Fibroblast of gingiva (primary cell): ENCODE results near the gene CUEDC1.
"Not testable (repeated sequence)": the region's sequence is repeated elsewhere in the genome, so short reads cannot be mapped to it uniquely, and the experiment has no call there.

Experiments
- DNase-seq: peaks from one replicate; pipeline ENCODE4 v3.0.0-alpha.2; 2011; ENCODE audit warnings: low read depth

CUEDC1 gene

DNA sequence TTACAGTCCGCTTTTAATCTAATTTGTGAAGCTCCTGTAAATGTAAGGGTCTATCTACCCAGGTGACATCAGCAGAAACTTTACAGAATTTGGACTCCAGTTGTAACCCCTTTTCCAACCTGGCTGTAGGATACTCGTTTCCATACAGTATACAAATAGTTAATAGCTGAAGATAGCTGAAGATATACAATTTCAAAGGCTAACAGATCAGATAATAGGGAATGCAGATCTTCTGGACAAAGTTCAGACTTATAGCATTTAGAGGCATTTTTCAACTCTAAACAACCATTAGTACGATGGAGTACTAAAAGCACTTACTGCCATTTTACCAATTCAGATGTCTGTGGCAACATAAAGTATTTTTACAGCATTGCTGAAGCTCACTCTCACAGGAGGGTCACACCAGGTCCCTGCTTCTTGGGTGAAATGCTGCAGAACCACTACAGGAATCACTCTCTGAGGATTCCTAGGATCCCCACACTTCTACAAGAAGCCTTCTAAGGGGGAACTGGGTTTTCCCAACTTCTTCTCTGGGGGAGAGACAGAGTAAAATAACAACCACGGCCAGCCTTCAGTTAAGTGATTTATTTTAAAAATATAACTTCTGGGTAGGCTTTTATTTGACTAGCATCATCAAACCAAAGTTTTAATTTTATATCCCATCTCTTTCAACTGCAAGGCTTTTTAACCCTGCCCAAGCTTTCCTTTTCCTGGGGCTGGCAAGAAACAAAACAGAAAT is 29.9 kb upstream of the CUEDC1 start:
- peak; percentile 28 for DNase-seq

- DNase-seq, result peak; percentile 93
Observed at GRCh38 chr17:57984261-57984890, 29.2 kb upstream of the CUEDC1 start.

- DNase-seq, result no peak
Observed at GRCh38 chr17:57983446-57983845, 28.2 kb upstream of the CUEDC1 start.

- DNase-seq, result no peak
Observed at GRCh38 chr17:57982452-57983170, 27.4 kb upstream of the CUEDC1 start.

DNA sequence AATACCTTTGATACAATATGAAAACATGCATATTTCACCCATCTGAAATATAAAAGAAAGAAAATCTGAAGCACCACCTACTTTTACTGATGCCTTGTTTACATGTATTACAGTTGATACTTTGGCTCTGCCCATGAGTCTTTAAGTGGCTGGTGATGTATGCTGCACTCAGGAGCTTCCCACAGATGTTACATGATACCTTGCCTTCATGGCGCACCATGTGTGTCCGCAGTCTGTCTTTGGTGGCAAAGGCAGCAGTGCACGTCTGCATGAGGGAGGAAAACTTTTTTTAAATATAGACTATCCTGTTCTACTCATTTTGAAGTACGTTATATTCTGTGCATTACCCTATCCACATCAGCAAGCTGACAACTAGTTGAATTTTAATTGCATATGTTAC is 25.3 kb upstream of the CUEDC1 start:
- DNase-seq, result no peak

DNA sequence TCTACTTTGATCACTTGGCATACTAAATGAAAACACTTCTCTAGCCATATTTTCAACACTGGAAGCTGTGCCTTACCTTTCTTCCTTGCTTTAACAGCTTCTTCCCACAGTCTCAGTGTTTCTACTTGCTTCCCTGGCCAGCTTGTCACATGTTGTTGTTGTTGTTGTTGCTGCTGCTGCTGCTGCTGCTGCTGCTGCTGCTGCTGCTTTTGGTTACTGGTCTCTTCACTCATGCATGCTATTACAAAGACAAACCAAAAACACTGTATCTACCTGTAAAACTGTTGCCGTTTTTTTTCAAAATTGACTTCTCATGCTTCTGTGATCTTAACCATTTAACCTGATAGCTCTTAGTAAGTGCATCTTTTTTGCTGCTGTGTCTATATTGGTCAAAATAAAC is 23.9 kb upstream of the CUEDC1 start:
- no peak for DNase-seq

- DNase-seq, result no peak
Observed at GRCh38 chr17:57976594-57976993, 21.4 kb upstream of the CUEDC1 start.

DNA sequence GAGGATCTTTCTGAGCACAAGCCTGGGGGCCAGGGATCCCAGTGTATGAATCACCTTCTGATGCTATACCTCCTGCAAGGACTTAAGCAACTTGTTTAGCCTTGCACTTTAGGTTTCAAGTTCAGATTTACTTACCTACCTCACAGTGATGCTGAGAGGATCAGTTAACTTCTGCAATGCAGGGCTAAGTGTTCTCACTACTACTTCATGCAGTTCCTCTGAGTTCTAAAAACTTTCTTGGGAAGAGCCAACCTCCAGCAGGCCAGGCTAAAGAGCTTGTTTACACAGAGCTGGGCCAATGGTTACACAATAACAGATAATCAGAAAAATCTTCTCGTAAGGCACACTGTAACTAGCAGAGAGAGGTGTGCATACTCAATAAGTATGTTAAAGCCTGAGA is 19.8 kb upstream of the CUEDC1 start:
- peak; percentile 82 for DNase-seq

GRCh38 chr17:57974053-57974824 is 19.0 kb upstream of the CUEDC1 start:
- not testable (repeated sequence) for DNase-seq

DNA sequence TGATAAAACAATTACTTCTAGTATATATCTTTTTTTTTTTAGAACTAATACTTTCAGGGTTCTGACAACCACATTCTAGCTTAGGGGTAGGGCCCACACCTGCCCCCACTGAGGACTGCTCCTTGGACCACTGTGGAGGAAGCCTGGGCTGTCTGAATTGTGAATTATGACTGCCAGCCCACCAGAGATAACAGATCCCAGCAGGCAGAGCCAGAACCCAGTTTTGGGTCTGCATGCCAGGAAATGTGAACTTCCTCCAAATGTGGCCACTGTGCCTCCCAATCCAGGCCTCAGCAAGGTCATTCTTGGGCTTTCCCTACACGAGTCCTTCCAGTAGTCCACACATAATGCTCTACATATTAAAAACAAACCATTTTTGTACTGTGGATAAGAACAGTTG is 16.9 kb upstream of the CUEDC1 start:
- no peak for DNase-seq

GRCh38 chr17:57971572-57971971 is 16.4 kb upstream of the CUEDC1 start:
- no peak for DNase-seq

DNA sequence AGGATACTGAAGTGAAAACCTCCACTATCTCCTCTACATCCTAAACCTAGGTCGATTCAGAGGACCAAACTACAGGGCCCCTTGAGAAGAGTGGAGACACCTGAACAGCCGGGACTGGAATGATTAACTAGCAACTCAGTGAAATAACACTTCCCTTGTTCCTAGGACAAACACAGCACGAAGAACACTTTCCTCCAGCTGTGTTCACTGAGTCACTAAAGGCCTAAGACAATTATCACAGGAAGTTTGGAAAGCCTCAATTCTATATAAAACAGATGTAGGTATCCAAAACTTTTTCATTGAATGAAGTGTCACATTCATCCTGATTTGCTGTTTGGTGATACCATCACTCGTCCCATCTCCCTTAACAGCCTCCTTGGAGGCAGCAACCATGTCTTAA is 15.5 kb upstream of the CUEDC1 start:
- peak; percentile 70 for DNase-seq

DNA sequence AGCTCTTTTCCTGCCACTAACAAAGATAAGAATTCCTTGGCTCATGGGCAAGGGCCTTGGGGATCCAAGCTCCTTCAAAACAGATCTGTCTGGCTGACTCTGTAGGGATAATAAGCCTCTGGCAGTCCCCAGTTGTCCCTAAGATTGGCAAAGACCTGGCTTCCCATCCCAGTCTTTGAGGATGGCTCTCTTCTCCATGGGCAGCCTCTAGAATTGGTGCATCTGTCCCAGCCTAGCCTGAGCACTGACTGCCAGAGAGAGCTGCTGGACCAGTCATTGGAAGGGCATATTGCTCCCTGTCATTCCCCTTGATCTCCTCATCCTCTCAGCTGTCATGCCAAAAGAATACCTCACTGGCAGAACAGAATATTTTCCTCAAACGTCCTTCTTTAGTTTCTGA is 13.2 kb upstream of the CUEDC1 start:
- DNase-seq, result no peak

DNA sequence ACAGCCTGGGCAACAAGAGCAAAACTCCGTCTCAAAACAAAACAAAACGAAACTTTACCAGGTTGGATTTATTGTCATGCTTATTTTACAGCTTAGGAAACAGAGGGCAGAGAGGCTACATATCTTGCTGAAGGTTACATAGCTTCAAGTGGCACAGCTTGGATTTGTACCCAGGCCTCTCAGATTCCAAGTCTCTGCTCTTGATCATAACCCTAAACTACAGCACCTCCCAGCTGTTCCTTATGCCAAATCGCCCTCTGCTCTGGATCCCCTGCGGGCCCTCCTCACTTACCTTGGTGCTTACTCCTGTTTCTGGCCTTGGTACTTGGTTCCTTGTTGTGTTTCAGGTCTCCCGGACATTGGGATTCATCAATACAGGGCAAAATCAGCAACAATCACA is 11.7 kb upstream of the CUEDC1 start:
- no peak for DNase-seq

DNA sequence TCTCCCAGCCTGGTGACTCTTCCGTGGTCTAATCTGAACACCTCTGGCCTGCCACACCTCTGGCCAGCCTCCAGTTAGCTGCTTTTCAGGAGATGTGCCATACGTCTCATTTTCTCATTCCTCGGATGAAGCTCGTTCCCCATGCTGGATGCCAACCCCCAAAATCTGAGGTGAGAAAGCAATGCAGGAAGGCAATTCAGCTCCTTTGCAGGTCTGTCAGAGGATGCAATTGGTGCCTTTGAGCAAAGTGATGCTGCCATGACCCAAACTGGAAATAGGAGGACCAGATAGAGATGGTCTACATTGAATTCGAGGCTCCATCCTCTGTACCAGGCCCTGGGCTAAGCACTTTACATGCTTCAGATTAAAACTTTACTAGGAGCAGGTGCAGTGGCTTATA is 11.0 kb upstream of the CUEDC1 start:
- no peak for DNase-seq

DNA sequence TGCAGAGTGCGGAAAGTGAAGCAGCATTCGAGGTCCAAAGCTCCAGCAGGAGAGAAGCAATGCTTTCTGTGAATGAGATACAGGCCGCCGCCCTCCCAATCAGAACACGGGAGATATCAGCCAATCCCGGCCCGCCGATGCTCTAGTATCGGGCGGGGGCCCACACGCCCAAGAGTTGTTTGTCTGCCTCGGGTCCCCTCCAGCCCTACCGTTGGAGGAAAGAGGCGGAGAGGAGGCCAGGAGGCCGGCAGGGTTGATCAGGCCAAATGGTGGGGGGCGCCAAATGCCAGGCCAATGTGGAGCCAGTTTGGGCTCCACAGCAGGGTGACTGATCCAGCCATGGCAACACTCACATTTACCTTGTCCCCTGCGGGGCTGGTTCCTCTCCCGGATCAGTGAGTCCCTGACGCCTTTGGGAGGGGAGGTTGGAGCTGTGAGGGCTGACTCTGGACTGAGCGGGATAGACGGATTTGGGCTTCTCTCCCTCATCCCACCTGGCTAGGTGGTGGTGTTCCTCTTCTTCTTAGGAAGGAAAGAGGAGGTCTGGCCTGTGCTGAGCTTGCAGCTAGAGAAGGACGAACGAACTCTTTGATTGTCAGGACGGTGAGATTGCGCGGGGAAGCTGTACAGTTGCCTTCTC is 10.4 kb upstream of the CUEDC1 start:
- DNase-seq, result no peak

DNA sequence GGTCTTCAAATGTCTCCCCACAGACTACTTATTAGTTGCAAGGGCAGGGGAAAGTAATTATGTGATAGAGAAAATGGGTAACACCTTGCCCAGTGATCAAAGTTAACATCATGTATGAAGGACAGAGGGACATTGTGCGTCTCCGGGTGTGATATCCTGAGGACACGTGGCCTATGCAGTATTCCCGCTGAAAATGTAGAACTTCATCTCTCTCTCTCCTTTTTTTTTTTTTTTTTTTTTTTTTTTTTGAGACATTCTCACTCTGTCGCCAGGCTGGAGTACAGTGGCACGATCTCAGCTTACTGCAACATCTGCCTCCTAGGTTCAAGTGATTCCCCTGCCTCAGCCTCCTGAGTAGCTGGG is 7.9 kb upstream of the CUEDC1 start:
- DNase-seq, result no peak

DNA sequence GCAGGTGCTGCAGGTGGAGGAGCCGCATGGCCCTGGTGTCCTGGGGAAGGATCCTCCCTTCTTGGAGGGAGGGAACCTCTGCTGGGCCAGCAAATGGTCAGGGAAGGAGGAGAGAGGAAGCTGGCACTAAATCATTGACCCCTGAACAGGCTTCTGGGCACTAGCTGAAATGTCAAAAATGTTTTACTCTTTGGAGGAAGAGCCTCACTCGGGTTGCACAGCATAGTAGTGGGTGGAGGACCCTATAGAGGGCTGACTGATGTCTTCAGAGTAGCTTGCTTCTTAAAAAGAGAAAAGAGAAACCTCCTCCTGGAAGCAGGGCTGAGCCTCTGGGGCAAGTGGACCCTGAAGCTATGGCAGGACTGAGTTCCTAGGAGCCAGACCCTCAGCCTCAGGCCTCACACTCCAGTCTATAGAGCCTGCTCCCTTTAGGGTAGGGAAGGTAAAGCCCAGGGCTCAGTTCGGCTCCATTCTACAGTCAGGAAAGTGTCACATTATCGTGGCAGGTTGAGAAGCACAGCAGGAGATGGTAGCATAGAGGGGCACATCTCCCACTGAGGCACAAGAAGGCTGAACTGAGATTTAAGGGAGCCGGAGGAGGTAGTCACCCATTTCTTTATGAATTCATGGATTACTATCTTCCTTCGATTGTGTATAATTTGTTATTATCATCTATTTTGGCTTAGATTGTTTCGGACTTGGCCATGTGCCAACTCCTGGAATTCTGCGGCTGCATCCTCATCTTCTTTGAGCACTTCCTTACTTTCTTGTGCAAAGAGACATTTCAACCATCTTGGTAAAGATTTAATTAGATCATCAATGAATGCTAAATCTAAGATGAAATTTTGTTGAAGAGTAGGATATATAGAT is 7.3 kb upstream of the CUEDC1 start:
- no peak for DNase-seq

GRCh38 chr17:57959929-57960328 is 4.7 kb upstream of the CUEDC1 start:
- DNase-seq, result no peak

DNA sequence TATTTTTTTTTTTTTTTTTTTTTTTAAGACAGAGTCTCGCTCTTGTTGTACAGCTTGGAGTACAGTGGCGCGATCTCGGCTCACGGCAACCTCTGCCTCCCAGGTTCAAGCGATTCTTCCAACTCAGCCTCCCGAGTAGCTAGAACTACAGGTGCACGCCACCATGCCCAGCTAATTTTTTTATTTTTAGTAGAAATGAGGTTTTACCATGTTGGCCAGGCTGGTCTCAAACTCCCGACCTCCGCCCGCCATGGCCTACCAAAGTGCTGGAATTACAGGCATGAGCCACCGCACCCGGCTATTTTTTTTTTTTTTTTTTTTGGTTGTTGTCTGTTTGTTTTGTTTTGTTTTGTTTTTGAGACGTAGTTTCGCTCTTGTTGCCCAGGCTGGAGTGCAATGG is 3.2 kb upstream of the CUEDC1 start:
- not testable (repeated sequence) for DNase-seq

DNA sequence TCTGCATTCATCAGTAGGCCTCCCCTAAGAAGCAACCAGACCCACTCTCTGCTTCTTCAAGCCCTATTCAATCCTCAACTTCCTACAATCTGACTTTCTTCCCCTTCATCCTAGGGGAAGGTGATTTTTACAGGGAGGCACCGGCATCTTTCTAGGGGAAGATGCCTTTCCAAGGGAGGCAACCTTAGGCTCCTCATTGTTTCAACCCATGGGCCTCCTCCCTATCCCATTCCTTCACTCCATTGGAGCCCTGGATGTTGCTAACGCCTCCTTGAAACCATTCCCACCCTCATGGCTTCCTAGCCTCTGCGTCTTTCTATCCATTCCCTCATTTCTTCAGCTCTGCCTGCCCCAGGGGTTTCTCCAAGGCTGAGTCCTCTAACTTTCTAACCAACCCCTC is 2.7 kb upstream of the CUEDC1 start:
- no peak for DNase-seq
